ENCODE measurements around the gene ATG16L2.
A peak's percentile ranks its signal among the peaks of the same experiment; 100 is the strongest.
"Not testable (repeated sequence)": the region's sequence is repeated elsewhere in the genome, so short reads cannot be mapped to it uniquely, and the experiment has no call there.

Gene ATG16L2

GRCh38 chr11:72784662-72785061 is 29.5 kb upstream of the ATG16L2 start:
- TF ChIP-seq, protein P1, sequence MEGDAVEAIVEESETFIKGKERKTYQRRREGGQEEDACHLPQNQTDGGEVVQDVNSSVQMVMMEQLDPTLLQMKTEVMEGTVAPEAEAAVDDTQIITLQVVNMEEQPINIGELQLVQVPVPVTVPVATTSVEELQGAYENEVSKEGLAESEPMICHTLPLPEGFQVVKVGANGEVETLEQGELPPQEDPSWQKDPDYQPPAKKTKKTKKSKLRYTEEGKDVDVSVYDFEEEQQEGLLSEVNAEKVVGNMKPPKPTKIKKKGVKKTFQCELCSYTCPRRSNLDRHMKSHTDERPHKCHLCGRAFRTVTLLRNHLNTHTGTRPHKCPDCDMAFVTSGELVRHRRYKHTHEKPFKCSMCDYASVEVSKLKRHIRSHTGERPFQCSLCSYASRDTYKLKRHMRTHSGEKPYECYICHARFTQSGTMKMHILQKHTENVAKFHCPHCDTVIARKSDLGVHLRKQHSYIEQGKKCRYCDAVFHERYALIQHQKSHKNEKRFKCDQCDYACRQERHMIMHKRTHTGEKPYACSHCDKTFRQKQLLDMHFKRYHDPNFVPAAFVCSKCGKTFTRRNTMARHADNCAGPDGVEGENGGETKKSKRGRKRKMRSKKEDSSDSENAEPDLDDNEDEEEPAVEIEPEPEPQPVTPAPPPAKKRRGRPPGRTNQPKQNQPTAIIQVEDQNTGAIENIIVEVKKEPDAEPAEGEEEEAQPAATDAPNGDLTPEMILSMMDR (IDR thresholded peaks at IDR 0.05; ENCODE audit: low read depth, low read length) = no peak
- DNase-seq (ENCODE audit: low read depth in 2 of 2) = no peak
- H3K4me3 ChIP-seq (replicated peaks in 1 of 2; ENCODE audit: low read depth in 2 of 2, low read length in 2 of 2) = no peak overlapping the region

GRCh38 chr11:72786305-72787215 is 27.7 kb upstream of the ATG16L2 start:
- no peak overlapping the region for H3K4me3 ChIP-seq (replicated peaks in 1 of 2; ENCODE audit: low read depth in 2 of 2, low read length in 2 of 2)
- TF ChIP-seq, protein P1 (IDR thresholded peaks at IDR 0.05; ENCODE audit: low read depth, low read length) = no peak
- no peak for DNase-seq (ENCODE audit: low read depth in 2 of 2)

DNA sequence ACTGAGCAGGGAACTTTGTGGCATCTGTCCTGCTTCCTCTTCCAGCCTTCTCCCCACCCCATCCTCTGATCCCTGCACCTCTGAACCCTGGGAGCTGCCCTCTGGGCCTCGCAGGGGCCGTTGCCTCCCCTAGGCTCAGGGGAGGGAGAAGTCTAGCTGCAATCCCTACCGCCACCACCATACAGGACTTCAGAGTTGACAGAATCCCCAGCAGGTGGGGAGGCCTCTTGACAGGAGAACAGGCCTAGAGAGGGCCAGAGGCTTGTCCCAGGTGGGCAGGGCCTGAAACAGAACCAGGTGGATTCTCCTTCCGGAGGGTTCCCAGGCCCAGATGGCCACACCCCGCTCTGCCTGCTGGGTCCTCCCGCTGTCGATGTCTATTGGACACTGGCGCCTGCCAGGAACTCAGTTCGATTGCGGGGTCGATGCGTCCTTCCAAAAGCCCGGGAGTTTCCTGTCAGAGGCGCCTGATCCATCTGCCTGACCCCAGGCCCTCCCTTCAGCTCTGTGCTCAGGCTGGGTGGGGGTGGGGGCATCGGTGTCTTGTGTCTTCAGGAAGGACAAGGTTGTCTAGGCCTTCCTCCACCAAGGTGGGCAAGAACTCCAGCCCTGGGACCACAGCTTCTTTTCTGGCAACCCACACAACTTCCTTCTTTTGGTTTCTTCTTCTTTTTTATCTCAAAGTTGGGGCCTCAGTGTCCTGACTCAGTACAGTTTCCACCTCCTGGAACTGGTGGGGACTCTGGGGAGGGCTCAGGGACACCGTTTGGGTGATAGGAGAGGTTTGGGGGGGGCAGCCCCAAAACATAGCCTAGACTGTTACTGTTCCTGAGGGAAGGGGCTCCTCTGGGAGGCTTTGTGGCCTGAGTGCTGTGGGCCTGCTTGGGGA is 26.8 kb upstream of the ATG16L2 start:
- TF ChIP-seq, protein P1 (IDR thresholded peaks at IDR 0.05; ENCODE audit: low read depth, low read length) = peak; percentile 14
- DNase-seq (ENCODE audit: low read depth in 2 of 2) = no peak
- no peak overlapping the region for H3K4me3 ChIP-seq (replicated peaks in 1 of 2; ENCODE audit: low read depth in 2 of 2, low read length in 2 of 2)

DNA sequence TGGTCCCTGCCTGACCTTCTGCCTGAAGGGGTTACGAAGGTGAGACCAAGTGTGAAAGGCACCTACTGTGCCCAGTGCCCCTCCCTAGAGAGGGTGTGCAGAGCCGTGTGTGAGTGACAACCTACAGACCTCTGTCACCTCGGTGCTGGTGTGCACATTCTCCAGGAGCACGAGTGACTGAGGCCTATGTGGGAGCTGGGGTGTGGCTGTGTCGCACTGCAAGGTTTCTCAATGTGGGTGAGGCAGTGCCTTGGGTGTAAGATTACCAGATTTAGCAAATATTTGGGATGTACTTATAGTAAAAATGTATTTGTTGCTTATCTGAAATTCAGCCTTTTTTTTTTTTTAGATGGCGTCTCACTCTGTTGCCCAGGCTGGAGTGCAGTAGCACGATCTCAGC is 26.0 kb upstream of the ATG16L2 start:
- DNase-seq (ENCODE audit: low read depth in 2 of 2) = no peak
- TF ChIP-seq, protein P1 (IDR thresholded peaks at IDR 0.05; ENCODE audit: low read depth, low read length) = no peak
- H3K4me3 ChIP-seq (replicated peaks in 1 of 2; ENCODE audit: low read depth in 2 of 2, low read length in 2 of 2) = no peak overlapping the region

- TF ChIP-seq, protein P1 (IDR thresholded peaks at IDR 0.05; ENCODE audit: low read depth, low read length) = no peak
- peak; percentile 42 to 74 for DNase-seq (ENCODE audit: low read depth in 2 of 2)
- H3K4me3 ChIP-seq (replicated peaks in 1 of 2; ENCODE audit: low read depth in 2 of 2, low read length in 2 of 2) = no peak overlapping the region
Observed at GRCh38 chr11:72789493-72790131, 24.6 kb upstream of the ATG16L2 start.

DNA sequence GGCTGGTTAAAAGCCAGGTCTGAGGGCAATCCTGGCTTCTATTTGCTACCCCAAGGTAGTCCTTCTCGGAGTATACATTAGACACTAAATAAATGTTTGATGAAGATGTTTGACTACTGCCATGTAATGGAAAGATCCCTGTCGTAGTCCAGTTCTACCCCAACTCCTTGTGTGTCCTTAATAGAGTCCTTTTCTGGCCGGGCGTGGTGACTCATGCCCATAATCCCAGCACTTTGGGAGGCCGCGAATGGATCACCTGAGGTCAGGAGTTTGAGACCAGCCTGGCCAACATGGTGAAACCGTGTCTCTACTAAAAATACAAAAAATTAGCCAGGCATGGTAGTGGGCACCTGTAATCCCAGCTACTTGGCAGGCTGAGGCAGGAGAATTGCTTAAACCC is 23.0 kb upstream of the ATG16L2 start:
- DNase-seq (ENCODE audit: low read depth in 2 of 2); H3K4me3 ChIP-seq (replicated peaks in 1 of 2; ENCODE audit: low read depth in 2 of 2, low read length in 2 of 2): not testable (repeated sequence)
